ENCODE results near the gene CSRP2. TPM values are rescaled to one million over a fixed set of nuclear protein-coding genes. Genes with fewer than 3 reads are reported as not detected.

CSRP2 gene
- total and polyA plus RNA-seq, 2 of the 13 experiments (the other 11 are each of a cell fraction or from before 2014, with no cell fraction given), result 7.2 to 8.0 TPM

DNA sequence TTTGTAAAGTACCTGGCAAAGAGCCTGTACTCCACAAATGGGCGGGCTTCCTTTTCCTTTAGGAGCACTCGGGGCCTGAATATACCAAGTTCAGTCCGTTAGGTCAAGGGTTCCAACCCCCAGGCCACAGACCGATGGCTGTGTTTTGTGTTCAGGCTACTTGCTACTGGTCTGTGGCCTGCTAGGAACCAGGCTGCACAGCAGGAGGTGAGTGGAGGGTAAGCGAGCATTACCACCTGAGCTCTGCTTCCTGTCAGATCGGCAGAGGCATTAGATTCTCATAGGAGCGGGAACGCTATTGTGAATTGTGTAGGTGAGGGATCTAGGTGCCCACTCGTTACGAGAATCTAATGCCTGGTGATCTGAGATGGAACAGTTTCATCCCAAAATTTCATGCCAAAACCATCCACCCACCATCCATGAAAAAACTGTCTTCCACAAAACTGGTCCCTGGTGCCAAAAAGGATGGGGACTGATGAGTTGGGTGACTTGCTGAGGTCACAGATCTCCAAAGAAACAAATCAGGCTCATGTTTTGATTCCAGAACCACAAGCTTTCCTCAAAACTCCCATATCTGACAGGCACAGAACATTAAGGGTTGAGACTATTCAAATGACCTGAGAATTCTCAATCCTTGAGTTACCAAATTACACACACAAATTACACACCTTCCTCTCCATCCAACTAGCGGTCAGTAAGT is 4.2 kb downstream of the CSRP2 start:
- intact Hi-C loops (cut with micrococcal nuclease; ENCODE audit: unreplicated experiment), result no loop called here
- H3K9me3 ChIP-seq (ENCODE audit: low read length), result no peaks in the 10 kb centered on the region
- no peak for DNase-seq (ENCODE audit: low spot score)
- no peak overlapping the region for H2AFZ ChIP-seq (ENCODE audit: low read length)
- TF ChIP-seq, protein P1, sequence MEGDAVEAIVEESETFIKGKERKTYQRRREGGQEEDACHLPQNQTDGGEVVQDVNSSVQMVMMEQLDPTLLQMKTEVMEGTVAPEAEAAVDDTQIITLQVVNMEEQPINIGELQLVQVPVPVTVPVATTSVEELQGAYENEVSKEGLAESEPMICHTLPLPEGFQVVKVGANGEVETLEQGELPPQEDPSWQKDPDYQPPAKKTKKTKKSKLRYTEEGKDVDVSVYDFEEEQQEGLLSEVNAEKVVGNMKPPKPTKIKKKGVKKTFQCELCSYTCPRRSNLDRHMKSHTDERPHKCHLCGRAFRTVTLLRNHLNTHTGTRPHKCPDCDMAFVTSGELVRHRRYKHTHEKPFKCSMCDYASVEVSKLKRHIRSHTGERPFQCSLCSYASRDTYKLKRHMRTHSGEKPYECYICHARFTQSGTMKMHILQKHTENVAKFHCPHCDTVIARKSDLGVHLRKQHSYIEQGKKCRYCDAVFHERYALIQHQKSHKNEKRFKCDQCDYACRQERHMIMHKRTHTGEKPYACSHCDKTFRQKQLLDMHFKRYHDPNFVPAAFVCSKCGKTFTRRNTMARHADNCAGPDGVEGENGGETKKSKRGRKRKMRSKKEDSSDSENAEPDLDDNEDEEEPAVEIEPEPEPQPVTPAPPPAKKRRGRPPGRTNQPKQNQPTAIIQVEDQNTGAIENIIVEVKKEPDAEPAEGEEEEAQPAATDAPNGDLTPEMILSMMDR (CRISPR knock-in tag; IDR thresholded peaks at IDR 0.05), result no peak
- TF ChIP-seq PTBP1 (IDR thresholded peaks at IDR 0.05; ENCODE audit: low read depth, low read length, poor library complexity, severe bottlenecking) (no peak), ZFP1 (CRISPR knock-in tag; IDR thresholded peaks at IDR 0.05) (no peak), RXRA (CRISPR knock-in tag; IDR thresholded peaks at IDR 0.05) (no peak)
- no peak overlapping the region for H3K27ac ChIP-seq (ENCODE audit: extremely low read length, insufficient read depth, low read length)
- H3K79me2 ChIP-seq (ENCODE audit: insufficient read depth, low read length), result no peaks in the 10 kb centered on the region
- H3K4me3 ChIP-seq (replicated peaks in 1 of 3; ENCODE audit: insufficient read depth in 1 of 3, low read depth in 2 of 3, low read length in 3 of 3), result no peak overlapping the region
- ChIA-PET CTCF (ENCODE audit: low intra/inter-chr PET ratio, low total read pairs) (no interaction called here), POLR2A (no interaction called here)
- H4K20me1 ChIP-seq (ENCODE audit: insufficient read depth, low read length), result no peaks in the 10 kb centered on the region
- H3K36me3 ChIP-seq (replicated peaks in 1 of 2; ENCODE audit: control insufficient read depth in 1 of 2, insufficient read depth in 2 of 2, low read length in 2 of 2), result no peaks in the 10 kb centered on the region
- no TSS peak for BruUV-seq (replicated peaks)
- H3K27me3 ChIP-seq (ENCODE audit: control insufficient read depth in 1 of 2, insufficient read depth in 2 of 2, low read length in 2 of 2), result peaks cover 0 to 4% of the 10 kb centered on the region in 2 experiments; a peak in 1 of 5 replicates
- 75% methylated on average over 11 of the region's 11 CpGs for WGBS (ENCODE audit: low lambda C conversion rate)
- no peak for ATAC-seq
- no peak for FAIRE-seq
- in situ Hi-C loops (cut with HindIII; ENCODE audit: extremely low pct_ligation_motif_present, low pct_unique_long_range_greater_than_20kb), result no loop called here
- H3K4me2 ChIP-seq (ENCODE audit: low read depth, low read length), result no peak overlapping the region
- H3K4me1 ChIP-seq (ENCODE audit: insufficient read depth, low read length), result peaks cover 12% of the 10 kb centered on the region
- H3K9ac ChIP-seq (ENCODE audit: insufficient read depth, low read depth, low read length), result no peak overlapping the region

DNA sequence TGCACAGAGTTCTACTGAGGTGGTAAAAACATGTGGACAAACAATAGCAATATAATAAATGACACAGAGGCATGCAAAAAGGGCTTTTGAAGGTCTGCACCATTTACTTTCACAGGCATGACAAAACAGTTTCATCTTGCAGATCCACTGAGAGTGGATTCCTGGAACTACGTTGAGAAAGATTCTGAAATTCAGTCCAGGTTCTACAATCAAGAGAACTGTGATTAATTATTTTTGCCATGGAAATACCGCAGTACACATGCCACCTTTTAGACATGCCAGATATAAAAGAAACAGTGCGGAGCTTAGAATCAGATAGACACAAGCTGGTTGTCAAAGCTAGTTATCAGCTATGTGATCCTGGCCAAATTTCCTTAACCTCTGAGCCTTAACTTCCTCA is 4.8 kb downstream of the CSRP2 start:
- 73% methylated on average over 3 of the region's 3 CpGs for WGBS (ENCODE audit: low lambda C conversion rate)
- intact Hi-C loops (cut with micrococcal nuclease; ENCODE audit: unreplicated experiment), result no loop called here
- no peak overlapping the region for H3K9ac ChIP-seq (ENCODE audit: insufficient read depth, low read depth, low read length)
- H3K79me2 ChIP-seq (ENCODE audit: insufficient read depth, low read length), result no peaks in the 10 kb centered on the region
- no peak overlapping the region for H2AFZ ChIP-seq (ENCODE audit: low read length)
- no peak overlapping the region for H3K4me3 ChIP-seq (replicated peaks in 1 of 3; ENCODE audit: insufficient read depth in 1 of 3, low read depth in 2 of 3, low read length in 3 of 3)
- H3K4me2 ChIP-seq (ENCODE audit: low read depth, low read length), result no peak overlapping the region
- no peak for TF ChIP-seq HNRNPUL1 (IDR thresholded peaks at IDR 0.05; ENCODE audit: low read depth, low read length)
- no peak for TF ChIP-seq EEA1 (CRISPR knock-in tag; IDR thresholded peaks at IDR 0.05; ENCODE audit: borderline replicate concordance)
- no peak for TF ChIP-seq HOXA9 (CRISPR knock-in tag; IDR thresholded peaks at IDR 0.05; ENCODE audit: borderline replicate concordance)
- TF ChIP-seq ZNF121 (CRISPR knock-in tag; IDR thresholded peaks at IDR 0.05), result no peak
- no peak overlapping the region for H3K27ac ChIP-seq (ENCODE audit: extremely low read length, insufficient read depth, low read length)
- POLR2A ChIA-PET, result no interaction called here
- H3K9me3 ChIP-seq (ENCODE audit: low read length), result no peaks in the 10 kb centered on the region
- H3K36me3 ChIP-seq (replicated peaks in 1 of 2; ENCODE audit: control insufficient read depth in 1 of 2, insufficient read depth in 2 of 2, low read length in 2 of 2), result no peaks in the 10 kb centered on the region
- DNase-seq (ENCODE audit: low spot score), result no peak
- no peaks in the 10 kb centered on the region; a peak in 1 of 5 replicates for H3K27me3 ChIP-seq (ENCODE audit: control insufficient read depth in 1 of 2, insufficient read depth in 2 of 2, low read length in 2 of 2)
- ATAC-seq, result no peak
- H4K20me1 ChIP-seq (ENCODE audit: insufficient read depth, low read length), result no peaks in the 10 kb centered on the region
- BruUV-seq (replicated peaks), result no TSS peak
- in situ Hi-C loops (cut with HindIII; ENCODE audit: extremely low pct_ligation_motif_present, low pct_unique_long_range_greater_than_20kb), result no loop called here
- H3K4me1 ChIP-seq (ENCODE audit: insufficient read depth, low read length), result peaks cover 8% of the 10 kb centered on the region
- CTCF ChIA-PET (ENCODE audit: low intra/inter-chr PET ratio, low total read pairs), result no interaction called here
- FAIRE-seq, result no peak

Measured in HepG2 (cell line).